K562 (cell line): Measurements from ENCODE around the gene SYK. TPM values are rescaled to one million over a fixed set of nuclear protein-coding genes. Genes with fewer than 3 reads are reported as not detected.
A peak's percentile ranks its signal among the peaks of the same experiment; 100 is the strongest.

Experiments used
- ATAC-seq: fragments of 200-7000 bp; cut with Tn5 transposase; 3 replicates; pipeline ENCODE4 v1.9.1; 2020; ENCODE audit warnings: moderate library complexity
- BruUV-seq: library from RNA; stranded (reverse); fragments of 400-500 nt; replicated peaks from 2 replicates; lab custom pipeline; 2021; lab: Mats Ljungman, UMichigan
- CTCF ChIA-PET: fragments of 300-600 bp; formaldehyde crosslinking; extraction: SDS; loops from one replicate; lab custom pipeline; 2021; ENCODE audit warnings: low intra/inter-chr PET ratio; lab: Yijun Ruan, JAX
- POLR2A ChIA-PET: fragments of 300-600, 350-650 bp; sonication (Branson Sonifier 250); formaldehyde crosslinking; extraction: SDS; loops from one replicate; lab custom pipeline; 2021; ENCODE audit warnings: antibody characterized with exemption, inconsistent platforms; lab: Yijun Ruan, JAX
- DNase-seq, 4 experiments: peaks; one replicate each; pipeline versions ENCODE4 v3.0.0 to v3.0.0-alpha.2; 2011 to 2018; ENCODE audit warnings: low spot score in 3 of 4, mixed read lengths in 3 of 4; ENCODE audit errors: extremely low read depth in 1 of 4
- FAIRE-seq: peaks from 2 replicates; lab custom pipeline; 2011; peaks lifted over from hg19 to GRCh38; lab: Jason Lieb, UNC
- H2AFZ ChIP-seq: 2 replicates; pipeline ENCODE4 v1.6.0; 2011; ENCODE audit warnings: low read depth, low read length, control low read depth, inconsistent platforms
- H3K27ac ChIP-seq: fragments of 200-600 bp; 3 replicates; pipeline ENCODE4 v1.8.0; 2011; ENCODE audit warnings: low read depth, mild to moderate bottlenecking, control low read depth, inconsistent platforms, low read length, moderate library complexity, mixed read lengths; ENCODE audit errors: extremely low read depth
- H3K27me3 ChIP-seq, 2 experiments: fragments of 300-600 bp in 1 of 2; 2 replicates in 1 of 2; 3 replicates in 1 of 2; pipeline versions ENCODE4 v1.6.0 to v1.8.0; 2011; ENCODE audit warnings: inconsistent platforms in 2 of 2, low read length in 2 of 2, mild to moderate bottlenecking in 1 of 2, mixed read lengths in 1 of 2, moderate library complexity in 1 of 2; ENCODE audit not compliant: control insufficient read depth in 2 of 2, insufficient read depth in 2 of 2
- H3K36me3 ChIP-seq: fragments of 300-600 bp; 3 replicates; pipeline ENCODE4 v1.8.0; 2011; ENCODE audit warnings: mild to moderate bottlenecking, low read length, inconsistent platforms; ENCODE audit not compliant: control insufficient read depth, insufficient read depth
- H3K4me1 ChIP-seq, 2 experiments: fragments of 200-600 bp in 1 of 2; replicated peaks in 1 of 2; 2 replicates in 1 of 2; 3 replicates in 1 of 2; pipeline versions ENCODE4 v1.5.1 to v1.8.0; 2011; ENCODE audit warnings: inconsistent platforms in 2 of 2, low read length in 2 of 2, mild to moderate bottlenecking in 1 of 2, mixed read lengths in 1 of 2, moderate library complexity in 1 of 2; ENCODE audit not compliant: control insufficient read depth in 2 of 2, insufficient read depth in 2 of 2
- H3K4me2 ChIP-seq: 2 replicates; pipeline ENCODE4 v1.6.1; 2011; ENCODE audit warnings: low read length, control low read depth, inconsistent platforms, mixed read lengths; ENCODE audit not compliant: insufficient read depth
- H3K4me3 ChIP-seq: fragments of 200-600 bp; sonication (generic), shearing (Covaris generic); 2 replicates; pipeline ENCODE4 v1.5.1; 2016; ENCODE audit warnings: control low read depth, inconsistent platforms
- H3K79me2 ChIP-seq: fragments of 200-600 bp; 3 replicates; pipeline ENCODE4 v1.8.0; 2011; ENCODE audit warnings: low read length, inconsistent platforms; ENCODE audit not compliant: control insufficient read depth, insufficient read depth
- H3K9ac ChIP-seq, 2 experiments: 2 replicates each; pipeline versions ENCODE4 v1.6.0 to v1.6.1; 2011; ENCODE audit warnings: low read depth in 2 of 2, low read length in 2 of 2, control low read depth in 1 of 2, inconsistent platforms in 1 of 2, mild to moderate bottlenecking in 1 of 2, mixed read lengths in 1 of 2; ENCODE audit not compliant: insufficient read depth in 1 of 2
- H3K9me1 ChIP-seq: one replicate; pipeline ENCODE4 v1.6.0; 2011; ENCODE audit warnings: inconsistent platforms, mild to moderate bottlenecking, low read length, moderate library complexity; ENCODE audit not compliant: control insufficient read depth, insufficient read depth
- H3K9me3 ChIP-seq: replicated peaks from 2 replicates; pipeline ENCODE4 v1.5.1; 2011; ENCODE audit warnings: low read depth, low read length, inconsistent platforms; ENCODE audit not compliant: control insufficient read depth, insufficient read depth
- H4K20me1 ChIP-seq: replicated peaks from 2 replicates; pipeline ENCODE4 v1.6.1; 2011; ENCODE audit warnings: low read length, inconsistent platforms, mixed read lengths; ENCODE audit not compliant: control insufficient read depth, insufficient read depth
- KDM2B ChIP-seq: fragments of 250-450 bp; sonication (Bioruptor Pico); IDR thresholded peaks from 2 replicates; pipeline ENCODE4 v1.8.0; 2021; ENCODE audit warnings: mild to moderate bottlenecking, moderate library complexity
- POLR2B ChIP-seq: fragments of 450-650 bp; IDR thresholded peaks from 2 replicates; pipeline ENCODE4 v1.6.1; 2018; ENCODE audit warnings: low read depth; ENCODE audit not compliant: partially characterized antibody
- SRSF1 ChIP-seq: fragments of 200-400 bp; formaldehyde crosslinking; IDR thresholded peaks from 2 replicates; pipeline ENCODE4 v1.6.1; 2017; ENCODE audit warnings: mild to moderate bottlenecking, low read depth, low read length, moderate library complexity
- ZNF253 ChIP-seq: fragments of 250-450 bp; sonication (Bioruptor Pico); conservative IDR thresholded peaks from 2 replicates; pipeline ENCODE4 v1.6.1; 2021; ENCODE audit warnings: mild to moderate bottlenecking
- WGBS: fragments of 100-300 bp; shearing (Covaris generic); methylation state at CpG from one replicate; pipeline ENCODE4 v1.1.6; 2016; ENCODE audit warnings: low coverage, mixed read lengths; ENCODE audit not compliant: insufficient coverage; ENCODE audit errors: missing lambda C conversion rate; 5-methylcytosine and 5-hydroxymethylcytosine counted together
- in situ Hi-C: fragments of 300-500 bp; cut with MboI; formaldehyde crosslinking; loops from 4 replicates; pipeline ENCODE4 v1.15.0; 2018; ENCODE audit warnings: inconsistent platforms, mixed read lengths
- intact Hi-C: fragments of 100-400 bp; cut with micrococcal nuclease; formaldehyde crosslinking; loops from 2 replicates; pipeline ENCODE4 v1.14.2; 2022
- polyA plus RNA-seq, 8 experiments: library from polyadenylated mRNA; depleted of rRNA in 4 of 8; stranded (reverse) in 5 of 8; unstranded in 3 of 8; fragments of >200 nt; fragmentation: Nextera tagmentation in 2 of 8; fragmentation: Illumina TruSeq in 1 of 8; extraction: Ambion mirVana in 2 of 8; extraction: Trizol in 1 of 8; gene quantifications; 2 replicates each; pipeline versions ENCODE4 v1.2.1 to v1.2.3, GENCODE V29; 2011 to 2014; ENCODE audit warnings: inconsistent platforms in 1 of 8, missing spikeins in 1 of 8
- total RNA-seq, 7 experiments: library from RNA; depleted of rRNA in 6 of 7; stranded (reverse); fragments of >200 nt in 6 of 7; fragmentation: Illumina TruSeq in 2 of 7; extraction: Trizol in 2 of 7; gene quantifications; 2 replicates each; pipeline versions ENCODE4 v1.2.1 to v1.2.3, GENCODE V29; 2011 to 2021; ENCODE audit warnings: low replicate concordance in 1 of 7

SYK gene
- total and polyA plus RNA-seq, 9 of the 15 experiments (the other 6 are each of a cell fraction or from before 2014, with no cell fraction given) = 3.9 to 32.7 (median 16.7) TPM

DNA sequence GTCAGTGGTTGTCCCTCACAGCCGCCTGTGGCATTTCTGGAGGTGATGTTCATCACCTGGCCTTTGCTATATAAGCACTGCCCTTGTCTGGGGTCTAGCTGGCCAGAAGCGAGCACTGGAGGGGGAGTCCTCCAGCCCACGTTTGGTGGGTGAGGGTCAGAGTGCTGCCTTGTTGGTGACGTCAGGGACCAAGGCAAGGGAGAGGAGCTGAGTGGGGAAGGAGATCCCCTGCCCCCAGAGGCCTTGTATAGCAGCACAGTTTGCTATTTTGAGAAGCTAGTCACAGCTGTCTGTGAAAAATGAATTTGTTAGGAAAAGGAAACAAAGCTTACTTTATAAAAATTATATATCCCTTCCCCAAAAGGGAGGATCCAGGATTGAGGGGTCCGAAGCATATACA is 49.8 kb downstream of the SYK start:
- no peak overlapping the region for H3K9ac ChIP-seq
- no peaks in the 10 kb centered on the region for H3K9me3 ChIP-seq
- POLR2A ChIA-PET = no interaction called here
- peaks cover 22% of the 10 kb centered on the region; the same call in 1 of the 3 replicates for H3K36me3 ChIP-seq
- H2AFZ ChIP-seq = no peak overlapping the region
- H3K27me3 ChIP-seq = no peaks in the 10 kb centered on the region
- peak in 1 of 4 experiments; percentile 11 for DNase-seq
- no peaks in the 10 kb centered on the region for H3K9me1 ChIP-seq
- ATAC-seq = no peak
- no peak for TF ChIP-seq ZNF253 (CRISPR knock-in tag)
- TF ChIP-seq, all 486 proteins: peak for 0
- Histone ChIP-seq H3K4me1 (peaks cover 6 to 7% of the 10 kb centered on the region in 2 experiments; a peak in 3 of 5 replicates), H3K27ac (no peak overlapping the region), H4K20me1 (peaks cover 6% of the 10 kb centered on the region; the same call in 1 of the 2 replicates), H3K4me3 (no peak overlapping the region), H3K79me2 (no peaks in the 10 kb centered on the region), H3K4me2 (no peak overlapping the region)
- FAIRE-seq = no peak
- WGBS = 60% methylated on average over 5 of the region's 5 CpGs
- BruUV-seq = no TSS peak
- CTCF ChIA-PET = no interaction called here
- intact Hi-C loops = no loop called here
- in situ Hi-C loops = no loop called here

DNA sequence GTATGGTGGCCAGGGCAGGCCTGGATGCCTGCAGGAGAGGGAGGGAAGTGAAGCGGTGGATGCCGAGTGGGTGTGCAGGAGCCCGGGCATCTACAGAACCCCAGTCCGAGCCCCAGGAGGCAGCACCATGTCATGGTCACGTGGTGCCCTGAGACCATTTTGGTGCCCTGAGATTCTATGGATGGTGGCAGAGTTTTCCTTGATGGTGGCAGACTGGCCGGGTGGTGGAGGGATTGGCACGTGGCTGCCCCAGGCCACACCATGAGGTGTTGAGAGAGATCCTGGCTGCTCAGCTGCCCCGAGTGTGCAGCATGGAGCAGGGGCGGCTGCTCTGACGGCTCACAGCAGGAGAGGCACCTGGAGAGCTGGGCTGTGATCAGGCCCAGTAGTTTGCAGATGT is 52.3 kb downstream of the SYK start:
- intact Hi-C loops = no loop called here

More for the DNA sequence above, 52.3 kb downstream of the SYK start:
- Histone ChIP-seq H3K9ac (no peak overlapping the region), H3K4me2 (no peak overlapping the region), H3K9me1 (no peaks in the 10 kb centered on the region), H3K4me1 (peaks cover 6 to 7% of the 10 kb centered on the region in 2 experiments; a peak in 3 of 5 replicates), H3K27ac (no peak overlapping the region), H4K20me1 (peaks cover 6% of the 10 kb centered on the region; the same call in 1 of the 2 replicates), H3K36me3 (peaks cover 4% of the 10 kb centered on the region; the same call in 1 of the 3 replicates), H3K79me2 (no peaks in the 10 kb centered on the region), H3K4me3 (no peak overlapping the region), H2AFZ (no peak overlapping the region), H3K9me3 (no peaks in the 10 kb centered on the region), H3K27me3 (no peaks in the 10 kb centered on the region)
- BruUV-seq = no TSS peak
- FAIRE-seq (no peak), ATAC-seq (no peak), DNase-seq (no peak)
- no peak for TF ChIP-seq KDM2B (CRISPR knock-in tag)
- no peak for TF ChIP-seq SRSF1
- no peak for TF ChIP-seq POLR2B
- in situ Hi-C loops = no loop called here
- WGBS = 94% methylated on average over 8 of the region's 10 CpGs
- POLR2A ChIA-PET = no interaction called here
- CTCF ChIA-PET = no interaction called here
